ENCODE data around the gene RAP1B.

The RAP1B gene

GRCh38 chr12:68619541-68619940 lies 8.8 kb downstream of the RAP1B start:
- no peak for TF ChIP-seq Cebpa-rat (IDR thresholded peaks at IDR 0.05)
- Histone ChIP-seq H3K9me3 (peaks cover 45% of the 10 kb centered on the region), H3K27me3 (no peaks in the 10 kb centered on the region), H3K4me2 (no peak overlapping the region), H3K4me1 (peaks cover 59% of the 10 kb centered on the region), H4K20me1 (peaks cover 100% of the 10 kb centered on the region), H3K9ac (no peak overlapping the region), H3K36me3 (peaks cover 77% of the 10 kb centered on the region), H3K4me3 (no peak overlapping the region), H3K27ac (no peak overlapping the region)

- H3K27ac ChIP-seq, result no peak overlapping the region
- H4K20me1 ChIP-seq, result peaks cover 100% of the 10 kb centered on the region
- H3K36me3 ChIP-seq, result peaks cover 88% of the 10 kb centered on the region
- H3K27me3 ChIP-seq, result no peaks in the 10 kb centered on the region
- no peak overlapping the region for H3K9ac ChIP-seq
- TF ChIP-seq Cebpa-rat (IDR thresholded peaks at IDR 0.05), result no peak
- peaks cover 57% of the 10 kb centered on the region for H3K9me3 ChIP-seq
- H3K4me2 ChIP-seq, result peak overlapping the region; percentile 27; the same call in 1 of the 2 replicates
- H3K4me1 ChIP-seq, result peaks cover 49% of the 10 kb centered on the region
- H3K4me3 ChIP-seq, result no peak overlapping the region
These were observed 10.1 kb downstream of the RAP1B start for GRCh38 chr12:68620519-68621471.

GRCh38 chr12:68621472-68622081 lies 10.9 kb downstream of the RAP1B start:
- no peak overlapping the region for H3K9ac ChIP-seq
- peaks cover 65% of the 10 kb centered on the region for H3K9me3 ChIP-seq
- peaks cover 42% of the 10 kb centered on the region for H3K4me1 ChIP-seq
- H3K27ac ChIP-seq, result no peak overlapping the region
- H4K20me1 ChIP-seq, result peaks cover 100% of the 10 kb centered on the region
- no peaks in the 10 kb centered on the region for H3K27me3 ChIP-seq
- no peak overlapping the region for H3K4me3 ChIP-seq
- H3K4me2 ChIP-seq, result no peak overlapping the region
- peaks cover 88% of the 10 kb centered on the region for H3K36me3 ChIP-seq
- TF ChIP-seq Cebpa-rat (IDR thresholded peaks at IDR 0.05), result no peak

GRCh38 chr12:68622250-68622649 lies 11.6 kb downstream of the RAP1B start:
- Histone ChIP-seq H4K20me1 (peaks cover 100% of the 10 kb centered on the region), H3K9ac (no peak overlapping the region), H3K4me2 (no peak overlapping the region), H3K4me3 (no peak overlapping the region), H3K36me3 (peaks cover 93% of the 10 kb centered on the region), H3K9me3 (peaks cover 72% of the 10 kb centered on the region), H3K27me3 (no peaks in the 10 kb centered on the region), H3K27ac (no peak overlapping the region), H3K4me1 (peaks cover 35% of the 10 kb centered on the region)
- TF ChIP-seq Cebpa-rat (IDR thresholded peaks at IDR 0.05), result no peak

DNA sequence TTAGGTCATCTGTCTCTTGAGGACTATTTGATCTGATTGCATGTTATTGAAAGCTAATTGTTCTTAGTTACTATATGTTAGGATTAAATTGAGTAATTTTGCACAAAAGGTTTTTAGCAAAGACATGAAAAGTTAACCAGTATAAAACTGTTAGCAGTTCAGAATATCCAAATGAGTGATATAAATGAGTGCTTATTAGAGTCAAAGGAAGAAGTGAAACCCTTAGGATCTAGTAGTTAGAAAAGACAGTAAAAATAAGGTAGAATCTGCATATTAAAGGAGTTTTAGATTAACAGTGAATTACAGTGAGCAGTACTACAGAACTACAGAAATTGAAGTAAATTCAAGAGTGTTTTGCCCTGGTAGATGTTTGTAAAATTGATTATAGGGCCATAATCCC lies 12.4 kb downstream of the RAP1B start:
- no peak for TF ChIP-seq Cebpa-rat (IDR thresholded peaks at IDR 0.05)
- H3K27ac ChIP-seq, result no peak overlapping the region
- no peak overlapping the region for H3K9ac ChIP-seq
- H3K4me2 ChIP-seq, result no peak overlapping the region
- H3K4me3 ChIP-seq, result no peak overlapping the region
- H3K9me3 ChIP-seq, result peaks cover 80% of the 10 kb centered on the region
- peaks cover 100% of the 10 kb centered on the region for H4K20me1 ChIP-seq
- H3K27me3 ChIP-seq, result no peaks in the 10 kb centered on the region
- peaks cover 27% of the 10 kb centered on the region for H3K4me1 ChIP-seq
- H3K36me3 ChIP-seq, result peaks cover 94% of the 10 kb centered on the region

GRCh38 chr12:68623984-68624383 lies 13.3 kb downstream of the RAP1B start:
- no peak overlapping the region for H3K27ac ChIP-seq
- H4K20me1 ChIP-seq, result peaks cover 100% of the 10 kb centered on the region
- no peaks in the 10 kb centered on the region for H3K27me3 ChIP-seq
- no peak overlapping the region for H3K9ac ChIP-seq
- H3K9me3 ChIP-seq, result peaks cover 78% of the 10 kb centered on the region
- peaks cover 94% of the 10 kb centered on the region for H3K36me3 ChIP-seq
- H3K4me2 ChIP-seq, result no peak overlapping the region
- H3K4me1 ChIP-seq, result peaks cover 25% of the 10 kb centered on the region
- TF ChIP-seq Cebpa-rat (IDR thresholded peaks at IDR 0.05), result no peak
- H3K4me3 ChIP-seq, result no peak overlapping the region

- H3K4me2 ChIP-seq, result no peak overlapping the region
- H3K4me1 ChIP-seq, result peaks cover 28% of the 10 kb centered on the region
- no peak for TF ChIP-seq Cebpa-rat (IDR thresholded peaks at IDR 0.05)
- no peaks in the 10 kb centered on the region for H3K27me3 ChIP-seq
- H3K36me3 ChIP-seq, result peaks cover 92% of the 10 kb centered on the region
- peaks cover 78% of the 10 kb centered on the region for H3K9me3 ChIP-seq
- no peak overlapping the region for H3K27ac ChIP-seq
- peaks cover 100% of the 10 kb centered on the region for H4K20me1 ChIP-seq
- H3K9ac ChIP-seq, result no peak overlapping the region
- H3K4me3 ChIP-seq, result no peak overlapping the region
These were observed 14.2 kb downstream of the RAP1B start for GRCh38 chr12:68624933-68625332.

DNA sequence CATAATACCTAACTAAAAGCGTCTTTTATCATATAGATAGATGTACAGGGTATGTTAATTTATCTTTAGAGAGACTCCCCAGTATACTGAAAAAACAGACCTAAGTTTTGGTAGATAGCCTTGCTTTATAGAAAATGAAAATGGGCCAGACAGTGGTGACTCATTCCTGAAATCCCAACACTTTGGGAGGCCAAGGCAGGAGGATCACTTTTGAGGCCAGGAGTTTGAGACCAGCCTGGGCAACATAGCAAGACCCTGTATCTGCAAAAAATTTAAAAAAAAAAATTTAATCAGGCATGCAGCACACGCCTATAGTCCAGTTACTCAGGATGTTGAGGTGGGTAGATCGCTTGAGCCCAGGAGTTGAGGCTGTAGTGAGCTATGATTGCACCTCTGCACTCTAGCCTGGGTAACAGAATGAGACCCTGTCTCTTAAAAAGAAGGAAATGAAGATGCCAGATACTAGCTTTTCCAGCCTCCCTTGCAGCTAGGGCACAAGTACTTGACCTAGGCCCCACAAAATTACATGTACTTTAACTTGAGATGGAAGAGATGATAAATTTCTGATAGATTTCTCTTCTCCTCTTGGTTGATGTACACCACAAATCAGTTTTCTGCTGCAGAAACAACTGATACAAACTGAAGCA lies 17.1 kb downstream of the RAP1B start:
- Histone ChIP-seq H3K27me3 (no peaks in the 10 kb centered on the region), H4K20me1 (peaks cover 100% of the 10 kb centered on the region), H3K36me3 (peaks cover 69% of the 10 kb centered on the region), H3K9me3 (peaks cover 53% of the 10 kb centered on the region), H3K4me2 (no peak overlapping the region), H3K4me1 (peaks cover 43% of the 10 kb centered on the region), H3K9ac (no peak overlapping the region), H3K27ac (no peak overlapping the region), H3K4me3 (peak overlapping the region; percentile 32; the same call in 1 of the 2 replicates)
- no peak for TF ChIP-seq Cebpa-rat (IDR thresholded peaks at IDR 0.05)

DNA sequence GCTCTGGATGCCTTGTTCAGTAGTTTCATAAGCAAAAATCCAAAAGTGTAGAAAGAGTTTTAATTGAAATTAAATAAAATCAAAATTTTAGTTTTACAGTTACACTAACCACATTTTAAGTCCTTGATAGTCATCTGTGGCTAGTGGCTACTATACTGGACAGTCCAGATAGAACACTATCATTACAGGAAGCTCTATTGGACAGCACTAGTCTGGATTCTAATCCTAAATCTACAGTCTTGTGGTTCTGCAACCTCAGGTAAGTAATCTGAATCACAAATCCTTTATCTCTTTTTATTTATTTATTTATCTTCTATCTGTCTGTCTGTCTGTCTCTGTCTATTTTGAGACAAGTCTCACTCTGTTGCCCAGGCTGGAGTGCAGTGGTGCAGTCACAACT lies 18.0 kb downstream of the RAP1B start:
- Histone ChIP-seq H3K4me1 (peaks cover 52% of the 10 kb centered on the region), H3K9me3 (peaks cover 44% of the 10 kb centered on the region), H4K20me1 (peaks cover 100% of the 10 kb centered on the region), H3K9ac (no peak overlapping the region), H3K27me3 (no peaks in the 10 kb centered on the region), H3K4me3 (no peak overlapping the region), H3K36me3 (peaks cover 60% of the 10 kb centered on the region), H3K4me2 (no peak overlapping the region), H3K27ac (no peak overlapping the region)
- no peak for TF ChIP-seq Cebpa-rat (IDR thresholded peaks at IDR 0.05)
